Measurements from ENCODE around the gene GNRHR. TPM values are rescaled to one million over a fixed set of nuclear protein-coding genes. Genes with fewer than 3 reads are reported as not detected.

The GNRHR gene, protein sequence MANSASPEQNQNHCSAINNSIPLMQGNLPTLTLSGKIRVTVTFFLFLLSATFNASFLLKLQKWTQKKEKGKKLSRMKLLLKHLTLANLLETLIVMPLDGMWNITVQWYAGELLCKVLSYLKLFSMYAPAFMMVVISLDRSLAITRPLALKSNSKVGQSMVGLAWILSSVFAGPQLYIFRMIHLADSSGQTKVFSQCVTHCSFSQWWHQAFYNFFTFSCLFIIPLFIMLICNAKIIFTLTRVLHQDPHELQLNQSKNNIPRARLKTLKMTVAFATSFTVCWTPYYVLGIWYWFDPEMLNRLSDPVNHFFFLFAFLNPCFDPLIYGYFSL
- total RNA-seq, result not detected

DNA sequence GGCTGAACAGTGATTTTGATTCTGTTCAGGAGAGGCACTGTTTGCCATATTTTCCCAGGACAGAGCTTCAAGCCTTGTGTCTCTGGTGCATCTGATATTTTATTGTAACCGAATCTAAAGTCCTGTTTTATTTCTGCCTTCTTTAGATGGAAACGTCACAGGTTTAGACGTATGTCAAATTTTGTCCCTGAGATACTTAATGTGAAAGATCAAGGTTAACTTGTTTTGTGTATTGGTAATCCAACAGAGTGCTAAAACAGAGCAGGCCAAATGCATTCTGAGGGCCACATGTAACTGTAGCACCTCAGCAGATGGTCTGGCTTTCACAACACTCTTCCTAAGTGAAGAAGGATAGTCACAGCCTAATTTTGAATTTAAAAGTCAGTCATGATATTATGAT lies at the start of gene GNRHR:
GNRHR (minus strand) TSS at position 101 of the 400 bp plus-strand sequence; CDS start at position 48, 53 bp downstream.
- Histone ChIP-seq H3K4me3 (no peak within 1 kb of the TSS), H3K27me3 (no peaks in the 10 kb centered on the region), H3K9me3 (no peaks in the 10 kb centered on the region), H3K4me1 (no peaks in the 10 kb centered on the region), H3K27ac (no peak within 1 kb of the TSS), H3K36me3 (no peaks in the 10 kb centered on the region)
- DNase-seq (no peak), ATAC-seq (ENCODE audit: low FRiP score in 2 of 2) (no peak)
- no peak for TF ChIP-seq POLR2A (IDR thresholded peaks at IDR 0.05)
- TF ChIP-seq, protein P1, sequence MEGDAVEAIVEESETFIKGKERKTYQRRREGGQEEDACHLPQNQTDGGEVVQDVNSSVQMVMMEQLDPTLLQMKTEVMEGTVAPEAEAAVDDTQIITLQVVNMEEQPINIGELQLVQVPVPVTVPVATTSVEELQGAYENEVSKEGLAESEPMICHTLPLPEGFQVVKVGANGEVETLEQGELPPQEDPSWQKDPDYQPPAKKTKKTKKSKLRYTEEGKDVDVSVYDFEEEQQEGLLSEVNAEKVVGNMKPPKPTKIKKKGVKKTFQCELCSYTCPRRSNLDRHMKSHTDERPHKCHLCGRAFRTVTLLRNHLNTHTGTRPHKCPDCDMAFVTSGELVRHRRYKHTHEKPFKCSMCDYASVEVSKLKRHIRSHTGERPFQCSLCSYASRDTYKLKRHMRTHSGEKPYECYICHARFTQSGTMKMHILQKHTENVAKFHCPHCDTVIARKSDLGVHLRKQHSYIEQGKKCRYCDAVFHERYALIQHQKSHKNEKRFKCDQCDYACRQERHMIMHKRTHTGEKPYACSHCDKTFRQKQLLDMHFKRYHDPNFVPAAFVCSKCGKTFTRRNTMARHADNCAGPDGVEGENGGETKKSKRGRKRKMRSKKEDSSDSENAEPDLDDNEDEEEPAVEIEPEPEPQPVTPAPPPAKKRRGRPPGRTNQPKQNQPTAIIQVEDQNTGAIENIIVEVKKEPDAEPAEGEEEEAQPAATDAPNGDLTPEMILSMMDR (IDR thresholded peaks at IDR 0.05), result no peak
- TF ChIP-seq EP300 (IDR thresholded peaks at IDR 0.05), result no peak
- no peak for TF ChIP-seq POLR2AphosphoS5 (IDR thresholded peaks at IDR 0.05)
- WGBS, 2 donors, result 94 to 97% methylated on average over 3 of the region's 3 CpGs

DNA sequence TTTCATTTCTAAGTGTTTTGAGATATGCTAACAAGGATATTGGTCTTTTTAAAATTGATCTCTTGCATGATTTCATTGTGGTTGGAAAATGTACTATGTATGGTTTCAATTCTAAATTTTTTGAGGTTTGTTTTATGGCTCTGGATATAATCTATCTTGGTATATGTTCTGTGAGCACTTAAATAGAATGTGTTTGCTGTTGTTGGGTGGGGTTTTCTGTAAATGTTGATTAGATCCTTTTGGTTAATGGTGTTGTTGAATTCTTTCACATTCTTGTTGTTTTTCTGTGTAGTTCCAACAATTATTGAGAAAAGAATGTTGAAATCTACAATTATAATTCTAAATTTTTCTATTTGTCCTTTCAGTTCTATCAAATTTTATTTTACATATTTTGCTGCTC lies 42.6 kb upstream of the GNRHR start:
- Histone ChIP-seq H3K27me3 (no peaks in the 10 kb centered on the region), H3K4me1 (no peaks in the 10 kb centered on the region), H3K27ac (no peak overlapping the region), H3K4me3 (no peak overlapping the region), H3K36me3 (no peaks in the 10 kb centered on the region), H3K9me3 (no peaks in the 10 kb centered on the region)
- no peak for TF ChIP-seq POLR2A (IDR thresholded peaks at IDR 0.05)
- TF ChIP-seq, protein P1 (IDR thresholded peaks at IDR 0.05), result no peak
- no peak for TF ChIP-seq EP300 (IDR thresholded peaks at IDR 0.05)
- no peak for TF ChIP-seq POLR2AphosphoS5 (IDR thresholded peaks at IDR 0.05)
- no peak for DNase-seq
- ATAC-seq (ENCODE audit: low FRiP score in 2 of 2), result no peak

DNA sequence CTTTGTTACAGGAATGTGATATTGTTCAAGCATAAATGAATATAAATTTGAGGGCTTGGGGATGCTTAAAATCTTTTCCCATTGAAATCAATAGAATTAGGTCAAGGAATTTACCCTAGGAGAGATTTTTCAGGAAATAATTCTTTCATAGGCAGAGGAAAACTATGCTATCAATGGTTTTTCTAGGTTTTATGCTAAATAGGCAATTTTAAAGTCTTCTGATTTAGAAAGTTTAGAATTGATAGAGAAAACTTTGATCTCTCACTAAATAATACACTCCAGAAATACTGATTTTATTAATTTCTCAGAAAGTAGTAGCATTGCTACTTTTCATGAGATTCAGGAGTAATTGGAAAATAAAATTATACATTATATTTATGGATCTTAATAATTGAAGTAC lies 36.5 kb upstream of the GNRHR start:
- H3K27ac ChIP-seq, result no peak overlapping the region
- no peak for ATAC-seq (ENCODE audit: low FRiP score in 2 of 2)
- no peaks in the 10 kb centered on the region for H3K36me3 ChIP-seq
- no peak for TF ChIP-seq EP300 (IDR thresholded peaks at IDR 0.05)
- TF ChIP-seq, protein P1 (IDR thresholded peaks at IDR 0.05), result no peak
- TF ChIP-seq POLR2AphosphoS5 (IDR thresholded peaks at IDR 0.05), result no peak
- no peak for TF ChIP-seq POLR2A (IDR thresholded peaks at IDR 0.05)
- H3K4me1 ChIP-seq, result no peaks in the 10 kb centered on the region
- no peaks in the 10 kb centered on the region for H3K27me3 ChIP-seq
- DNase-seq, result no peak
- no peak overlapping the region for H3K4me3 ChIP-seq
- H3K9me3 ChIP-seq, result no peaks in the 10 kb centered on the region

DNA sequence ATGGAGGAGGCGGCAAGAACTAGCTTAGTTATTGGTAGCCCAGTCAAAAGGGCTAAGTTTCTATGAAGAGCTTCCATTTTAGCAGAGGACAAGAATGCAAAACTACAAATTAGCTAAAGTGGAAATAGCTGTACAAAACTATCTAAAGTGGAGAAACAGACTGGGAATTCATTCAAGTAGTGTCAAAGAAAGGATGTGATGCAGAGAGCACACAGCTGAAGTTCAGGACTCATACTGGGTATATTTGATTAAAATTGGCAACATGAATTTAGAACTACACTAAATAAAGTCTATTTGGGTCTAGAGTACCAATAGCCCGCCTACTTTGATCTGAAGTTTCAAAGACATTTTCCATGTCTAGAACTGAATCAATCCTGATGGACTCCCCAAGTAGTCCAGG lies 33.1 kb upstream of the GNRHR start:
- 82 to 88% methylated on average over 2 of the region's 2 CpGs for WGBS, 2 donors
- Histone ChIP-seq H3K36me3 (no peaks in the 10 kb centered on the region), H3K27ac (no peak overlapping the region), H3K4me3 (no peak overlapping the region), H3K4me1 (no peaks in the 10 kb centered on the region), H3K9me3 (no peaks in the 10 kb centered on the region), H3K27me3 (no peaks in the 10 kb centered on the region)
- TF ChIP-seq EP300 (IDR thresholded peaks at IDR 0.05) (no peak), POLR2AphosphoS5 (IDR thresholded peaks at IDR 0.05) (no peak), POLR2A (IDR thresholded peaks at IDR 0.05) (no peak)
- TF ChIP-seq, protein P1 (IDR thresholded peaks at IDR 0.05), result no peak
- ATAC-seq (ENCODE audit: low FRiP score in 2 of 2), result no peak
- no peak for DNase-seq

DNA sequence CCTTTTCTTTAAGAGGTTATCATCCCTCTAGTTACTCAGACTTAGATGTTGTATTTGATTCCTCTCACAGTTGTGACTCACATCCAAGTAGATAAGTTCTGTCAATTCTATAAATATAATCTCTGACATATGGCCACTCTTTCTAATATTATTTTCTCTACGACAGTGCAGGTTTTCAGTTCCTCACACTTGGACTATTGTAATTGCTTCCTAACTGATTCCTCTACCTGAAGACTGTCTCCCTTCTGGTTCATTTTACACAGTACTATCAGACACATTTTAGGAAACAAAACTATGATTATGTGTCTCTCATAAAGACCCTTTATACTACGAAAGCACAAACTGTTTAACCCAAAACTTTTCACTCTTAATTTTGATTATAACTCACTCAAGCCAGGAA lies 31.3 kb upstream of the GNRHR start:
- ATAC-seq (ENCODE audit: low FRiP score in 2 of 2) (no peak), DNase-seq (no peak)
- Histone ChIP-seq H3K9me3 (no peaks in the 10 kb centered on the region), H3K27ac (no peak overlapping the region), H3K36me3 (no peaks in the 10 kb centered on the region), H3K4me1 (no peaks in the 10 kb centered on the region), H3K27me3 (no peaks in the 10 kb centered on the region), H3K4me3 (no peak overlapping the region)
- TF ChIP-seq, protein P1 (IDR thresholded peaks at IDR 0.05), result no peak
- TF ChIP-seq POLR2AphosphoS5 (IDR thresholded peaks at IDR 0.05), result no peak
- no peak for TF ChIP-seq EP300 (IDR thresholded peaks at IDR 0.05)
- no peak for TF ChIP-seq POLR2A (IDR thresholded peaks at IDR 0.05)
- WGBS, 2 donors, result 73 to 80% methylated on average over 2 of the region's 2 CpGs

Data from upper lobe of left lung (tissue), 6 donors.